A549 (cell line): ENCODE measurements around the gene GLT1D1.

Experiments
- CHD4 ChIP-seq: fragments of 200-600 bp; sonication (generic); IDR thresholded peaks from 2 replicates; pipeline ENCODE4 v1.6.1; 2016; ENCODE audit warnings: antibody characterized with exemption, mild to moderate bottlenecking, borderline replicate concordance
- EP300 ChIP-seq, 2 experiments: fragments of >200 bp; sonication (Bioruptor Twin); formaldehyde crosslinking; IDR thresholded peaks; 2 replicates in 1 of 2; 3 replicates in 1 of 2; pipeline ENCODE4 v1.6.1; 2016 to 2017
- JUN ChIP-seq, 2 experiments: fragments of >200 bp; sonication (Bioruptor Twin); formaldehyde crosslinking; IDR thresholded peaks; 2 replicates in 1 of 2; 3 replicates in 1 of 2; pipeline ENCODE4 v1.6.1; 2016 to 2017
- MAFK ChIP-seq: fragments of 450-650 bp; IDR thresholded peaks from 2 replicates; pipeline ENCODE4 v1.6.1; 2014; ENCODE audit not compliant: partially characterized antibody
- MYC ChIP-seq: IDR thresholded peaks from 2 replicates; pipeline ENCODE4 v1.6.1; 2012; ENCODE audit warnings: mild to moderate bottlenecking, inconsistent platforms, low read length, improper control_type of control experiment, borderline replicate concordance
- POLR2A ChIP-seq: IDR thresholded peaks from 2 replicates; pipeline ENCODE4 v1.6.1; 2012; ENCODE audit warnings: mild to moderate bottlenecking, low read length
- RAD21 ChIP-seq, 2 experiments: fragments of >200 bp in 1 of 2; sonication (Bioruptor Twin) in 1 of 2; formaldehyde crosslinking in 1 of 2; IDR thresholded peaks in 1 of 2; conservative IDR thresholded peaks in 1 of 2; 2 replicates in 1 of 2; 3 replicates in 1 of 2; pipeline ENCODE4 v1.6.1; 2012 to 2018; ENCODE audit warnings: inconsistent platforms in 1 of 2
- RCOR1 ChIP-seq: fragments of 150-350 bp; IDR thresholded peaks from 2 replicates; pipeline ENCODE4 v1.6.1; 2014; ENCODE audit warnings: antibody characterized with exemption, low read length, low read depth
- RNF2 ChIP-seq: fragments of 200-600 bp; sonication (generic); IDR thresholded peaks from 2 replicates; pipeline ENCODE4 v1.6.1; 2016; ENCODE audit warnings: low read depth, mild to moderate bottlenecking, antibody characterized with exemption, moderate library complexity, borderline replicate concordance
- SMC3 ChIP-seq: fragments of >200 bp; sonication (Bioruptor Twin); formaldehyde crosslinking; IDR thresholded peaks from 3 replicates; pipeline ENCODE4 v1.6.1; 2018; ENCODE audit warnings: inconsistent platforms
- ZFP36 ChIP-seq: fragments of 450-650 bp; IDR thresholded peaks from 2 replicates; pipeline ENCODE4 v1.6.1; 2014; ENCODE audit warnings: borderline replicate concordance; ENCODE audit not compliant: partially characterized antibody
- TF ChIP-seq, protein P1 (sequence below): fragments of >200 bp; sonication (Bioruptor Twin); formaldehyde crosslinking; IDR thresholded peaks from 3 replicates; pipeline ENCODE4 v1.5.1; 2016
- TF ChIP-seq, protein P2 (sequence below): IDR thresholded peaks from 2 replicates; pipeline ENCODE4 v1.6.1; 2012

DNA sequence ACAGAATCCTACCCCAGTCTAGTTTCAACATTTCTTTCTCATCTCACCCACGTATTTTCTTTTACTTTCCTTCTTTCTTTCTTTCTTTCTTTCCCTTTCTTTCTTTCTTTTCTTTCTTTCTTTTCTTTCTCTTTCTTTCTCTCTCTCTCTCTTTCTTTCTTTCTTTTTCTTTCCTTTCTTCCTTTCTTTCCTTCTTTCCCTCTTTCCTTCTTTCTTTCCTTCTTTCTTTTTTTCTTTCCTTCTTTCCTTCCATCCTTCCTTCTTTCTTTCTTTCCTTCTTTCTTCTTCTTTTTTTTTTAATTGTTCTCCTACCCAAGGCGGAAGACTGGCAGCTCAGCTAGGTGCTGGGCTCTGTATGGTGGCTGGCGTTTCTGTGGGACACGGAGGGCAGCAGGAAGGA lies 55.0 kb downstream of the GLT1D1 start:
- TF ChIP-seq, protein P1, sequence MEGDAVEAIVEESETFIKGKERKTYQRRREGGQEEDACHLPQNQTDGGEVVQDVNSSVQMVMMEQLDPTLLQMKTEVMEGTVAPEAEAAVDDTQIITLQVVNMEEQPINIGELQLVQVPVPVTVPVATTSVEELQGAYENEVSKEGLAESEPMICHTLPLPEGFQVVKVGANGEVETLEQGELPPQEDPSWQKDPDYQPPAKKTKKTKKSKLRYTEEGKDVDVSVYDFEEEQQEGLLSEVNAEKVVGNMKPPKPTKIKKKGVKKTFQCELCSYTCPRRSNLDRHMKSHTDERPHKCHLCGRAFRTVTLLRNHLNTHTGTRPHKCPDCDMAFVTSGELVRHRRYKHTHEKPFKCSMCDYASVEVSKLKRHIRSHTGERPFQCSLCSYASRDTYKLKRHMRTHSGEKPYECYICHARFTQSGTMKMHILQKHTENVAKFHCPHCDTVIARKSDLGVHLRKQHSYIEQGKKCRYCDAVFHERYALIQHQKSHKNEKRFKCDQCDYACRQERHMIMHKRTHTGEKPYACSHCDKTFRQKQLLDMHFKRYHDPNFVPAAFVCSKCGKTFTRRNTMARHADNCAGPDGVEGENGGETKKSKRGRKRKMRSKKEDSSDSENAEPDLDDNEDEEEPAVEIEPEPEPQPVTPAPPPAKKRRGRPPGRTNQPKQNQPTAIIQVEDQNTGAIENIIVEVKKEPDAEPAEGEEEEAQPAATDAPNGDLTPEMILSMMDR = no peak
- TF ChIP-seq JUN (IDR thresholded peaks at IDR 0.05) = no peak
- TF ChIP-seq CHD4 = no peak
- no peak for TF ChIP-seq RNF2
- TF ChIP-seq SMC3 = no peak
- TF ChIP-seq MAFK = no peak
- TF ChIP-seq, protein P2, sequence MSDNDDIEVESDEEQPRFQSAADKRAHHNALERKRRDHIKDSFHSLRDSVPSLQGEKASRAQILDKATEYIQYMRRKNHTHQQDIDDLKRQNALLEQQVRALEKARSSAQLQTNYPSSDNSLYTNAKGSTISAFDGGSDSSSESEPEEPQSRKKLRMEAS = no peak
- TF ChIP-seq MYC = no peak
- TF ChIP-seq ZFP36 = no peak
- TF ChIP-seq EP300 (IDR thresholded peaks at IDR 0.05) = no peak
- no peak for TF ChIP-seq RCOR1
- TF ChIP-seq RAD21 (conservative IDR thresholded peaks at IDR 0.05 in 1 of 2, IDR thresholded peaks at IDR 0.05 in 1 of 2) = no peak
- TF ChIP-seq POLR2A = no peak
